ENCODE results near the gene NF2.

GRCh38 chr22:29607426-29607825, 4.0 kb downstream of the NF2 start:
- no peak for TF ChIP-seq ZNF274 (IDR thresholded peaks at IDR 0.05; ENCODE audit: low read depth, low read length)
- no peak for TF ChIP-seq SUZ12 (IDR thresholded peaks at IDR 0.05; ENCODE audit: extremely low read depth, insufficient read depth, insufficient read length)

Measured in NT2/D1 (cell line).